CD4-positive, alpha-beta T cell (primary cell): ENCODE results near the gene B4GALT2. TPM values are rescaled to one million over a fixed set of nuclear protein-coding genes. Genes with fewer than 3 reads are reported as not detected.

Source experiments
- ATAC-seq: fragments of 200-7000 bp; cut with Tn5 transposase; one replicate; pipeline ENCODE4 v1.10.0; 2022; ENCODE audit warnings: mild to moderate bottlenecking; ENCODE audit not compliant: poor library complexity
- CTCF ChIA-PET: fragments of 350-600 bp; sonication (Branson Sonifier 250); formaldehyde crosslinking; loops from one replicate; lab custom pipeline; 2021; ENCODE audit warnings: antibody characterized with exemption, inconsistent platforms; lab: Charles Lee
- POLR2A ChIA-PET: fragments of 350-600 bp; sonication (Branson Sonifier 250); formaldehyde crosslinking; loops from one replicate; lab custom pipeline; 2021; ENCODE audit warnings: antibody characterized with exemption, inconsistent platforms; lab: Charles Lee
- DNase-seq, 14 experiments: peaks; one replicate each; pipeline ENCODE4 v3.0.0-alpha.2; 2013 to 2020; ENCODE audit warnings: mixed read lengths in 2 of 14
- H3K27ac ChIP-seq, 2 donors: one replicate each; pipeline versions ENCODE4 v1.5.1 to v1.7.0; 2013; ENCODE audit warnings: low read length in 2 of 2, low read depth in 1 of 2, mild to moderate bottlenecking in 1 of 2
- H3K27me3 ChIP-seq, 2 experiments: 1 replicate in 1 of 2; 2 replicates in 1 of 2; pipeline versions ENCODE4 v1.6.1 to v1.7.0; 2013; ENCODE audit warnings: low read length in 2 of 2, control low read depth in 1 of 2, mild to moderate bottlenecking in 1 of 2, moderate library complexity in 1 of 2; ENCODE audit not compliant: insufficient read depth in 2 of 2, control insufficient read depth in 1 of 2
- H3K36me3 ChIP-seq: one replicate; pipeline ENCODE4 v1.6.1; 2013; ENCODE audit warnings: low read length, control low read depth; ENCODE audit not compliant: insufficient read depth
- H3K4me1 ChIP-seq: one replicate; pipeline ENCODE4 v1.6.1; 2013; ENCODE audit warnings: low read length, control low read depth; ENCODE audit not compliant: insufficient read depth
- H3K4me3 ChIP-seq: one replicate; pipeline ENCODE4 v1.5.1; 2013; ENCODE audit warnings: mild to moderate bottlenecking, low read length, moderate library complexity
- H3K9me3 ChIP-seq, 2 experiments: 1 replicate in 1 of 2; 2 replicates in 1 of 2; pipeline versions ENCODE4 v1.6.1 to v1.7.0; 2013; ENCODE audit warnings: low read length in 2 of 2, mild to moderate bottlenecking in 2 of 2, control low read depth in 1 of 2, moderate library complexity in 1 of 2; ENCODE audit not compliant: control insufficient read depth in 1 of 2, insufficient read depth in 1 of 2
- H3K27ac Mint-ChIP-seq: one replicate; pipeline ENCODE4 v1.8.0; 2020; ENCODE audit warnings: mixed read lengths
- H3K27me3 Mint-ChIP-seq: one replicate; pipeline ENCODE4 v1.8.0; 2021; ENCODE audit warnings: mixed read lengths
- H3K36me3 Mint-ChIP-seq: one replicate; pipeline ENCODE4 v1.8.0; 2021; ENCODE audit warnings: low read depth, mixed read lengths
- H3K4me1 Mint-ChIP-seq: one replicate; pipeline ENCODE4 v1.8.0; 2021; ENCODE audit warnings: low read depth, mixed read lengths
- H3K4me3 Mint-ChIP-seq: one replicate; pipeline ENCODE4 v1.8.0; 2020; ENCODE audit warnings: mild to moderate bottlenecking, mixed read lengths
- H3K9me3 Mint-ChIP-seq: one replicate; pipeline ENCODE4 v1.8.0; 2020; ENCODE audit warnings: mixed read lengths
- intact Hi-C, 2 experiments: fragments of 100-400 bp; cut with DNase I in 1 of 2; cut with micrococcal nuclease in 1 of 2; formaldehyde crosslinking; loops; one replicate each; pipeline versions ENCODE4 v1.15.1 to v1.9.0; 2023 to 2025; cut with DNase I, micrococcal nuclease
- total RNA-seq, 174 experiments: library from RNA in 2 of 174; stranded (reverse) in 2 of 174; gene quantifications; one replicate each; pipeline ENCODE4 v1.2.3 and lab custom pipeline; 2021 to 2026
- TF ChIP-seq, protein P1 (sequence below): fragments of 200-600 bp; IDR thresholded peaks from one replicate; pipeline ENCODE4 v1.8.0; 2022; ENCODE audit warnings: antibody characterized with exemption, mild to moderate bottlenecking

B4GALT2 gene
- total RNA-seq, 2 experiments from 2014 or later = 0.22 to 0.34 TPM

DNA sequence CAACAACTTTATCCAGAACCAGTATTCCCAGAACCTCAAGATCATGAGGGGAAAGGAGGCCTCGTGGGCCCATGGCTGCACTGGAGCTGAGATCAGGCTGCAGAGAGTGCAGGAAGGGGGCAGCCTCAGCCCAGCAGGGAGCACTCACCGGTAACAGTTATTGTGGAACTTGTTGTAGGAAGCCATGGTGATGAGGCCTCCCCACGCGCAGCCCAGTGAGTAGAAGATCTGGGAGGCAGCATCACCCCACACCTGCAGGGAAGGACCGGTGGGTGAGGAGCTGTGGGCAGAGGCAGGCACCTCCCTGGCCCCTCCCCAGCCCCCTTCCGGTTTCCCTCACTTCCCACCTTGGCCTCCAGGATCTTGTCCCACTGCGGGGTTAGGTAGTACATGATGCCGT is 23.2 kb downstream of the B4GALT2 start:
- no peaks in the 10 kb centered on the region for H3K4me1 ChIP-seq
- H3K4me3 ChIP-seq = no peak overlapping the region
- Mint-ChIP-seq H3K27ac (no peak overlapping the region), H3K36me3 (no peaks in the 10 kb centered on the region), H3K4me3 (no peak overlapping the region), H3K9me3 (no peaks in the 10 kb centered on the region), H3K27me3 (no peaks in the 10 kb centered on the region), H3K4me1 (no peaks in the 10 kb centered on the region)
- H3K27me3 ChIP-seq = no peaks in the 10 kb centered on the region
- CTCF ChIA-PET = no interaction called here
- POLR2A ChIA-PET = no interaction called here
- DNase-seq = no peak
- H3K36me3 ChIP-seq = no peaks in the 10 kb centered on the region
- TF ChIP-seq, protein P1, sequence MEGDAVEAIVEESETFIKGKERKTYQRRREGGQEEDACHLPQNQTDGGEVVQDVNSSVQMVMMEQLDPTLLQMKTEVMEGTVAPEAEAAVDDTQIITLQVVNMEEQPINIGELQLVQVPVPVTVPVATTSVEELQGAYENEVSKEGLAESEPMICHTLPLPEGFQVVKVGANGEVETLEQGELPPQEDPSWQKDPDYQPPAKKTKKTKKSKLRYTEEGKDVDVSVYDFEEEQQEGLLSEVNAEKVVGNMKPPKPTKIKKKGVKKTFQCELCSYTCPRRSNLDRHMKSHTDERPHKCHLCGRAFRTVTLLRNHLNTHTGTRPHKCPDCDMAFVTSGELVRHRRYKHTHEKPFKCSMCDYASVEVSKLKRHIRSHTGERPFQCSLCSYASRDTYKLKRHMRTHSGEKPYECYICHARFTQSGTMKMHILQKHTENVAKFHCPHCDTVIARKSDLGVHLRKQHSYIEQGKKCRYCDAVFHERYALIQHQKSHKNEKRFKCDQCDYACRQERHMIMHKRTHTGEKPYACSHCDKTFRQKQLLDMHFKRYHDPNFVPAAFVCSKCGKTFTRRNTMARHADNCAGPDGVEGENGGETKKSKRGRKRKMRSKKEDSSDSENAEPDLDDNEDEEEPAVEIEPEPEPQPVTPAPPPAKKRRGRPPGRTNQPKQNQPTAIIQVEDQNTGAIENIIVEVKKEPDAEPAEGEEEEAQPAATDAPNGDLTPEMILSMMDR = no peak
- no peak overlapping the region for H3K27ac ChIP-seq
- H3K9me3 ChIP-seq = no peaks in the 10 kb centered on the region
- ATAC-seq = no peak
- intact Hi-C loops = no loop called here

DNA sequence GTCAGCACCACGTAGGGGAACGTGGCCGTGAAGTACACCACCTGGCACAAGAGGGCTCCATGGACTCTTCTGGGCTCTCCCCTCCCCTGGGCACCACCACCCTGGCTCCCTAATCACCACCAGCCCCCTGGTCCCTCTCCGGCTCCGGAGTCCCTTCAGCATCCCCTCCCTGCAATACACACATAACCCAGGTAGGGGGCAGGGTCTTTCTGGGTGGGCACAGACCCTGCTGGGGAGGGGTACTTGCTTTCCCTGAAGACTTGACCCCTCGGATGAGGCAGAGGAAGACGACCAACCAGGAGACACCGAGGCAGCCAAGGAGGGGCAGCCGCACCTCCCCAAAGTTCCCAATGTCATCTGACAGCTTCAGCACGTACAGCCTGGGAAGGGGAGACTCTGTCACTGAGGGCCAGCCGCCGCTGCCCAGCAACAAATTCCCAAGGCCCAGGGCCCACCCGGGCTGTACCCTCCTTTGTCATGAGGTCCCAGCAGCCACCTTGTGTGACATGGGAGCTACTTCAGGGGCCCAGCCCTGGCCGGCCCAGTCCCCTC is 23.7 kb downstream of the B4GALT2 start:
- Mint-ChIP-seq H3K4me1 (no peaks in the 10 kb centered on the region), H3K36me3 (no peaks in the 10 kb centered on the region), H3K27me3 (no peaks in the 10 kb centered on the region), H3K27ac (no peak overlapping the region), H3K4me3 (no peak overlapping the region), H3K9me3 (no peaks in the 10 kb centered on the region)
- ChIA-PET POLR2A (no interaction called here), CTCF (no interaction called here)
- DNase-seq (no peak), ATAC-seq (no peak)
- TF ChIP-seq, protein P1 = no peak
- Histone ChIP-seq H3K27me3 (no peaks in the 10 kb centered on the region), H3K4me1 (no peaks in the 10 kb centered on the region), H3K36me3 (no peaks in the 10 kb centered on the region), H3K9me3 (no peaks in the 10 kb centered on the region), H3K27ac (no peak overlapping the region), H3K4me3 (no peak overlapping the region)
- intact Hi-C loops = no loop called here

DNA sequence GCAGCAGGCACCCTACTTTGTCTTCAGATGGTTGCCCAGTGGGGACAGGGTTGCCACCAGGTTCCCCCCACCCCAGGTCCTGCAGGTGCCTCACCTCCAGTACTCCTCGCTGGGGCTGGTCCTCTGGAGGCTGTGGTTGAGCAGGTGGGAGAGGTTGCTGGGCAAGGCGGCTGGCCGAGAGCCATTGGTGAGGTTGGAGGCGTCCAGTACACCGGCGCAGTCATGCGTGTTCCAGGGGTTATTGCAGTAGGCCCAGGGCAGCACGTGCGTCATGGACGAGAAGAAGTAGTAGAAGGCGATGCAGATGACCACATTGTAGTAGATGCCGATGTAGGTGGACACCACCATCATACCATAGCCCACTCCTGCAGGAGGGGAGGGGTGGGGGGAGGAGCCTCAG is 29.2 kb downstream of the B4GALT2 start:
- POLR2A ChIA-PET = no interaction called here
- Mint-ChIP-seq H3K36me3 (no peaks in the 10 kb centered on the region), H3K4me3 (no peak overlapping the region), H3K27me3 (no peaks in the 10 kb centered on the region), H3K27ac (no peak overlapping the region), H3K4me1 (peaks cover 10% of the 10 kb centered on the region), H3K9me3 (no peaks in the 10 kb centered on the region)
- Histone ChIP-seq H3K9me3 (no peaks in the 10 kb centered on the region), H3K27ac (no peak overlapping the region), H3K4me1 (peaks cover 2% of the 10 kb centered on the region), H3K36me3 (no peaks in the 10 kb centered on the region), H3K27me3 (no peaks in the 10 kb centered on the region), H3K4me3 (no peak overlapping the region)
- TF ChIP-seq, protein P1 = no peak
- DNase-seq (no peak), ATAC-seq (no peak)
- intact Hi-C loops = no loop called here
- CTCF ChIA-PET = interaction anchor here (0.6 to 1.0 kb wide), 2 partner anchors 29 to 191 kb away, joined by 3 read pairs; no protein-coding TSS in a partner anchor
